ENCODE data around the gene RSRC2.
"Not testable (repeated sequence)": the region's sequence is repeated elsewhere in the genome, so short reads cannot be mapped to it uniquely, and the experiment has no call there.

Gene RSRC2

GRCh38 chr12:122526683-122527477 is at the start of gene RSRC2, which contains the start of gene KNTC1:
TSS of gene RSRC2 (minus strand) at chr12:122526936. CDS start at chr12:122526853, 83 bp downstream.
TSS of gene KNTC1 (plus strand) at chr12:122527249. CDS start at chr12:122530064, 2,815 bp downstream.
- peak; percentile 99 for DNase-seq (ENCODE audit: low read depth)

- no peak for DNase-seq (ENCODE audit: low read depth)
Observed at GRCh38 chr12:122571821-122572220, 45.1 kb upstream of the RSRC2 start.

- not testable (repeated sequence) for DNase-seq (ENCODE audit: low read depth)
Observed at GRCh38 chr12:122570006-122570405, 43.3 kb upstream of the RSRC2 start.

- DNase-seq (ENCODE audit: low read depth): no peak
Observed at GRCh38 chr12:122569288-122569687, 42.6 kb upstream of the RSRC2 start.

GRCh38 chr12:122566816-122567215 is 40.1 kb upstream of the RSRC2 start:
- not testable (repeated sequence) for DNase-seq (ENCODE audit: low read depth)

- no peak for DNase-seq (ENCODE audit: low read depth)
Observed at GRCh38 chr12:122563361-122563760, 36.6 kb upstream of the RSRC2 start.

- DNase-seq (ENCODE audit: low read depth): no peak
Observed at GRCh38 chr12:122560138-122560537, 33.4 kb upstream of the RSRC2 start.

- no peak for DNase-seq (ENCODE audit: low read depth)
Observed at GRCh38 chr12:122558745-122559641, 32.3 kb upstream of the RSRC2 start.

- DNase-seq (ENCODE audit: low read depth): no peak
Observed at GRCh38 chr12:122547330-122547729, 20.6 kb upstream of the RSRC2 start.

GRCh38 chr12:122545855-122546254 is 19.1 kb upstream of the RSRC2 start:
- no peak for DNase-seq (ENCODE audit: low read depth)

- no peak for DNase-seq (ENCODE audit: low read depth)
Observed at GRCh38 chr12:122544537-122544936, 17.8 kb upstream of the RSRC2 start.

- no peak for DNase-seq (ENCODE audit: low read depth)
Observed at GRCh38 chr12:122538496-122538895, 11.8 kb upstream of the RSRC2 start.

GRCh38 chr12:122537021-122537420 is 10.3 kb upstream of the RSRC2 start:
- DNase-seq (ENCODE audit: low read depth): no peak

GRCh38 chr12:122533856-122534255 is 7.1 kb upstream of the RSRC2 start:
- DNase-seq (ENCODE audit: low read depth): no peak

GRCh38 chr12:122528992-122529391 is 2.3 kb upstream of the RSRC2 start:
- DNase-seq (ENCODE audit: low read depth): no peak

GRCh38 chr12:122528582-122528981 is 1.8 kb upstream of the RSRC2 start:
- no peak for DNase-seq (ENCODE audit: low read depth)

- peak; percentile 8 for DNase-seq (ENCODE audit: low read depth)
Observed at GRCh38 chr12:122527478-122527944, 775 bp upstream of the RSRC2 start.

GRCh38 chr12:122523846-122524718 is 2.7 kb downstream of the RSRC2 start:
- DNase-seq (ENCODE audit: low read depth): no peak

- no peak for DNase-seq (ENCODE audit: low read depth)
Observed at GRCh38 chr12:122523280-122523679, 3.5 kb downstream of the RSRC2 start.

GRCh38 chr12:122520676-122521075 is 6.1 kb downstream of the RSRC2 start:
- DNase-seq (ENCODE audit: low read depth): no peak

- no peak for DNase-seq (ENCODE audit: low read depth)
Observed at GRCh38 chr12:122519418-122519817, 7.3 kb downstream of the RSRC2 start.

GRCh38 chr12:122518908-122519307 is 7.8 kb downstream of the RSRC2 start:
- no peak for DNase-seq (ENCODE audit: low read depth)
